ENCODE measurements around the gene HOXD8.

HOXD8 gene

GRCh38 chr2:176175709-176176607 lies 46.5 kb downstream of the HOXD8 start:
- peaks cover 26% of the 10 kb centered on the region for H3K27me3 Mint-ChIP-seq (ENCODE audit: low read depth)
- peak overlapping the region; percentile 80 to 95 (median 93) for H3K4me3 Mint-ChIP-seq
- peaks cover 13% of the 10 kb centered on the region for H3K36me3 Mint-ChIP-seq (ENCODE audit: low read depth)
- no peak for TF ChIP-seq CTCF (IDR thresholded peaks at IDR 0.05; ENCODE audit: unreplicated experiment in 3 of 3)
- H3K9me3 Mint-ChIP-seq: no peaks in the 10 kb centered on the region
- H3K27ac Mint-ChIP-seq: peak overlapping the region; percentile 97 to 100 (median 99)
- H3K4me1 Mint-ChIP-seq: peaks cover 75% of the 10 kb centered on the region

- Mint-ChIP-seq H3K4me3 (peak overlapping the region; percentile 80 to 93 (median 84)), H3K27me3 (ENCODE audit: low read depth) (peaks cover 26% of the 10 kb centered on the region), H3K27ac (peak overlapping the region; percentile 97 to 100 (median 99)), H3K4me1 (peaks cover 69% of the 10 kb centered on the region), H3K36me3 (ENCODE audit: low read depth) (peaks cover 12% of the 10 kb centered on the region), H3K9me3 (no peaks in the 10 kb centered on the region)
- TF ChIP-seq CTCF (IDR thresholded peaks at IDR 0.05; ENCODE audit: unreplicated experiment in 3 of 3): no peak
Observed at GRCh38 chr2:176177580-176178037, 48.1 kb downstream of the HOXD8 start.

GRCh38 chr2:176178038-176178756 lies 48.7 kb downstream of the HOXD8 start:
- H3K4me3 Mint-ChIP-seq: peak overlapping the region; percentile 80 to 93 (median 84)
- no peak for TF ChIP-seq CTCF (IDR thresholded peaks at IDR 0.05; ENCODE audit: unreplicated experiment in 3 of 3)
- peaks cover 63% of the 10 kb centered on the region for H3K4me1 Mint-ChIP-seq
- peaks cover 27% of the 10 kb centered on the region for H3K27me3 Mint-ChIP-seq (ENCODE audit: low read depth)
- H3K27ac Mint-ChIP-seq: peak overlapping the region; percentile 97 to 100 (median 99)
- H3K9me3 Mint-ChIP-seq: no peaks in the 10 kb centered on the region
- H3K36me3 Mint-ChIP-seq (ENCODE audit: low read depth): peaks cover 10% of the 10 kb centered on the region

- Mint-ChIP-seq H3K9me3 (no peaks in the 10 kb centered on the region), H3K27ac (peak overlapping the region; percentile 69 to 100 (median 97)), H3K27me3 (ENCODE audit: low read depth) (peaks cover 31% of the 10 kb centered on the region), H3K36me3 (ENCODE audit: low read depth) (peaks cover 10% of the 10 kb centered on the region), H3K4me1 (peaks cover 57% of the 10 kb centered on the region), H3K4me3 (peak overlapping the region; percentile 36 to 73 (median 71))
- no peak for TF ChIP-seq CTCF (IDR thresholded peaks at IDR 0.05; ENCODE audit: unreplicated experiment in 3 of 3)
Observed at GRCh38 chr2:176178757-176179295, 49.3 kb downstream of the HOXD8 start.

- Mint-ChIP-seq H3K4me1 (peaks cover 35% of the 10 kb centered on the region), H3K36me3 (ENCODE audit: low read depth) (peaks cover 10% of the 10 kb centered on the region), H3K9me3 (no peaks in the 10 kb centered on the region), H3K4me3 (no peak overlapping the region), H3K27ac (no peak overlapping the region), H3K27me3 (ENCODE audit: low read depth) (peaks cover 41% of the 10 kb centered on the region)
- TF ChIP-seq CTCF (IDR thresholded peaks at IDR 0.05; ENCODE audit: unreplicated experiment in 3 of 3): no peak
Observed at GRCh38 chr2:176181551-176181950, 52.0 kb downstream of the HOXD8 start.
